Parathyroid adenoma (tissue), 2 donors: ENCODE data around the gene CEP128.

ENCODE experiments used
- H2AFZ ChIP-seq: fragments of 300-600 bp; sonication (generic); one replicate; pipeline ENCODE4 v1.7.0; 2017; ENCODE audit warnings: antibody characterized with exemption, mild to moderate bottlenecking
- H3K27ac ChIP-seq: fragments of 300-600 bp; sonication (generic); one replicate; pipeline ENCODE4 v1.7.0; 2017
- H3K27me3 ChIP-seq: fragments of 300-600 bp; sonication (generic); one replicate; pipeline ENCODE4 v1.7.0; 2017; ENCODE audit warnings: low read length; ENCODE audit not compliant: control insufficient read depth, insufficient read depth
- H3K36me3 ChIP-seq: fragments of 300-600 bp; sonication (generic); one replicate; pipeline ENCODE4 v1.7.0; 2017; ENCODE audit warnings: low read length; ENCODE audit not compliant: control insufficient read depth, insufficient read depth
- H3K4me1 ChIP-seq: fragments of 300-600 bp; sonication (generic); one replicate; pipeline ENCODE4 v1.7.0; 2017; ENCODE audit warnings: control low read depth
- H3K4me2 ChIP-seq: fragments of 300-600 bp; sonication (generic); one replicate; pipeline ENCODE4 v1.7.0; 2017; ENCODE audit warnings: low read length
- H3K4me3 ChIP-seq: fragments of 300-600 bp; sonication (generic); one replicate; pipeline ENCODE4 v1.7.0; 2017; ENCODE audit warnings: low read depth, low read length
- H3K79me2 ChIP-seq: fragments of 300-600 bp; sonication (generic); one replicate; pipeline ENCODE4 v1.7.0; 2017; ENCODE audit warnings: control low read depth
- H3K9ac ChIP-seq: fragments of 300-600 bp; sonication (generic); one replicate; pipeline ENCODE4 v1.7.0; 2017; ENCODE audit warnings: mild to moderate bottlenecking
- H3K9me3 ChIP-seq: fragments of 300-600 bp; sonication (generic); one replicate; pipeline ENCODE4 v1.7.0; 2017; ENCODE audit warnings: low read length; ENCODE audit not compliant: control insufficient read depth
- CTCF ChIP-seq: fragments of 300-600 bp; sonication (generic); IDR thresholded peaks from one replicate; pipeline ENCODE4 v1.7.0; 2017; ENCODE audit warnings: antibody characterized with exemption, mild to moderate bottlenecking
- donor health status: primary hyperparathyroidism.

CEP128 gene

DNA sequence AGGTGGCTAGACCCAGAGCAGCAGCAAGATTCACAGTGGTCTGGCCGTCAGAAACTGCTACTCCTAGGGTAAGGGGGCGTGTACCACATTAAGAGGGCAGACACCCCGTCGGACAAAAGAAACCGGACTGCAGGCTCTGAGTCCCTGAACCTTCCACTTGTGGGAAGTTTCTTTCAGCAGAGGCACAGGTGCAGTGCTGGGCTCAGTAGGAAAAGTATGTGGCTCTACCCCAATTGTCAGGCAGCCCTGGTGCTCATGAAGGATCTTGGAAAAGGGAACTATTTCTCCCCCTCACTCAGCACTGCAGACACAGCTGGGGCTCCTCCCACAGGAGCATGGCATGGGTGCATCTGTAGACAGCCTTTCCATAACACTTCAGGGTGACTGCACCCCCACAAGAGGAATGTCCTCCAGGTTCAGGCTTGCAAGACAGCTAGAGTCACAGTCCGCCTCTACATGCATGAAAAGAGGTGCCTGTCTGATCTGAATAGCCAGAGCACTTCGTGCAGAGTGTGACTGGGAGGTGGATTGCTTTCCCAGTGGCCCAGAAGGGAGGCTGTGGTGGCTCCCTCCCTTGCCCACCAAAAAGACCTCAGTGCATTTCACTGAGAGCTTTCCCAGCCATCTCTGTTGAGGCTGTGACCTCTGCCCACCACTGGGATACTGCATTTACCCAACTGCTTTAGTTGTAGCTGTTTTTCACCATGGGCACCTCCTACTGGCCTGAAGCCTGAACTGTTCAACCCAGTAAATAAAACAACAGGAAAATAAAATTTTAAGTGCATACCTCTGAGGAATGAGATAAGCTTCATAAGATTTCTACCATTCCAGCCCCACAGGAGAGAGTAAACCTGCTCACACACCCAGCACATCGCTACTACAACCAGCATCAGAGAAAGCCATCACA lies 14.2 kb downstream of the CEP128 start:
- Histone ChIP-seq H3K4me3 (no peak overlapping the region), H3K9ac (no peak overlapping the region), H3K79me2 (no peaks in the 10 kb centered on the region), H3K9me3 (no peaks in the 10 kb centered on the region), H3K27me3 (no peaks in the 10 kb centered on the region), H3K36me3 (no peaks in the 10 kb centered on the region), H3K4me1 (no peaks in the 10 kb centered on the region), H3K4me2 (no peak overlapping the region), H2AFZ (no peak overlapping the region), H3K27ac (no peak overlapping the region)
- no peak for TF ChIP-seq CTCF

DNA sequence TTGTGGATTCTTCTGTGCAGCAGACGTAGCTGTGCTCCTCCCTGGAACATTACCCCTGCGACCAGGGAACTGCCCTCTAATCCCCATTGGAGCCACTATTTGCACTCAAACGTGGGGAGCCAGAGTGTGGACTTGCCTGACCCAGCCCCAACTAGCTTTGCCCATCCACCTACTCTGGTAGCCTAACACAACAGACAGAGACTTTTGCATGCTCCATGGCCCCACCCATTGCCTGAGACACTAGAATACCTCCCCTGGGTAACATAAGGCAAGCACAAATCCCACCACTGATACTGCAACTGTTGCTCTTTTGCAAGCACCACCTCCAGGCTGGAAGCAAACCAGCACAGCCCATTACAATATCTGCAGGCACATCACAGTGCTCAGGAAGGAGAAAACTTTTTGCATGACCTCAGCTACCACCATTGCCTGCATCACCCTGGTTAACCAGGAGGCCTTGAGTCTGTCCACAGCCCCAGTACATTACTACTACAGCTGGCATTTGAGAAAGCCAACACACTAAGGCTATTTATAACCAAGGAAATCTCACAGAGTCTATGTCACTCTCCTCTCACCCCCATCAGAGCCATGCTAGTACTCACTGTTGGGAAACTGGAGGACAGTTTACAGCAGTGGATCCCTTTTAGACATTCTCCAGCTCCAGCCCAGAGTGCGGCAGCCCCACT lies 15.0 kb downstream of the CEP128 start:
- Histone ChIP-seq H3K4me2 (no peak overlapping the region), H3K79me2 (no peaks in the 10 kb centered on the region), H3K4me1 (no peaks in the 10 kb centered on the region), H3K4me3 (no peak overlapping the region), H3K36me3 (no peaks in the 10 kb centered on the region), H3K9me3 (no peaks in the 10 kb centered on the region), H3K9ac (no peak overlapping the region), H3K27ac (no peak overlapping the region), H3K27me3 (no peaks in the 10 kb centered on the region), H2AFZ (no peak overlapping the region)
- no peak for TF ChIP-seq CTCF

- H3K4me1 ChIP-seq: no peaks in the 10 kb centered on the region
- H3K4me2 ChIP-seq: no peak overlapping the region
- H3K27ac ChIP-seq: no peak overlapping the region
- no peaks in the 10 kb centered on the region for H3K9me3 ChIP-seq
- TF ChIP-seq CTCF: no peak
- no peaks in the 10 kb centered on the region for H3K79me2 ChIP-seq
- H3K36me3 ChIP-seq: no peaks in the 10 kb centered on the region
- no peaks in the 10 kb centered on the region for H3K27me3 ChIP-seq
- no peak overlapping the region for H3K4me3 ChIP-seq
- H3K9ac ChIP-seq: no peak overlapping the region
- H2AFZ ChIP-seq: no peak overlapping the region
These were observed 17.0 kb downstream of the CEP128 start for GRCh38 chr14:80924365-80925103.

DNA sequence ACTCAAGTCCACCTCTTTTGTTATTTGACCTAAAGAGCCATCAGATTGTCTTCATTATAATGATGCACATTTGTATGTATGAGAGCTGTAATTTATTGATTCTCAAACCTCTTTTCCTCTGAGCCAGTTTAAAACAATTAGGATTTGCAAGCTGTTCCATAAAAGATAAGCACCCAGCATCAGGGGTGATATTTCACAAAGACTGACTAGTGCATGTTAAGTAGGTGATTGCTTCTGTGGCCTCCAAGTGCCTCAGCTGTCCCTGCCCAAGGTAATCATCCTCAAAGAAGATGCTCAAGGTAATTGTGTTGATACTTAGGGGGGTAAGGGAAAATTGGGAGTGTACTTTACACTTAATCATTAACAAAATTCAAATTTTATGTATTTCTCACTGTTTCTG lies 18.2 kb downstream of the CEP128 start:
- no peaks in the 10 kb centered on the region for H3K36me3 ChIP-seq
- H2AFZ ChIP-seq: no peak overlapping the region
- H3K4me1 ChIP-seq: no peaks in the 10 kb centered on the region
- H3K27me3 ChIP-seq: no peaks in the 10 kb centered on the region
- no peak overlapping the region for H3K4me3 ChIP-seq
- no peaks in the 10 kb centered on the region for H3K9me3 ChIP-seq
- no peak overlapping the region for H3K9ac ChIP-seq
- no peak overlapping the region for H3K27ac ChIP-seq
- H3K79me2 ChIP-seq: no peaks in the 10 kb centered on the region
- TF ChIP-seq CTCF: no peak
- H3K4me2 ChIP-seq: no peak overlapping the region
